Measurements from ENCODE around the gene TCF4.

DNA sequence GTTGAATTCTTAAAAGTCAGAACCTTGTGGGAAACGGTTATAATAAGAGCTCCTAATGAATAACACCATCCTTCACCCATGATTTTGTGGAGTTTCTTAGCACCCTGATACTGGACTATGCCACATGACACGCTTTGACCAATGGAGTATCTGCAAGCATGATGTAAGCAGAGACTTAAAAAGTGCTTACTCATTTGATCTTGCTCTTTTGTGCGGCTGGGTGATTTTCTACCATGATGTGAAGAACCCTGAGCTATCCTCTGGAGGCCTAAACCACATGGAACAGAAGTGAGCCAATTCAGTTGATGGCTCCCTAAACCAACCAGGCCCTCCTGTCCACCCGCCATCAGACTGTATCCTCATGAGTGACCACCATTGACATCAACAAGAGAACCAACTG lies 70.9 kb downstream of the TCF4 start:
- TF ChIP-seq NFRKB (IDR thresholded peaks at IDR 0.05) (no peak), FOXM1 (IDR thresholded peaks at IDR 0.05; ENCODE audit: borderline replicate concordance) (no peak), ARNT (IDR thresholded peaks at IDR 0.05) (no peak), FOXK2 (IDR thresholded peaks at IDR 0.05) (no peak), ZNF384 (IDR thresholded peaks at IDR 0.05) (no peak), TARDBP (IDR thresholded peaks at IDR 0.05) (no peak), ELF4 (IDR thresholded peaks at IDR 0.05) (no peak), CTBP1 (IDR thresholded peaks at IDR 0.05; ENCODE audit: borderline replicate concordance) (no peak)
- TF ChIP-seq, protein P1, sequence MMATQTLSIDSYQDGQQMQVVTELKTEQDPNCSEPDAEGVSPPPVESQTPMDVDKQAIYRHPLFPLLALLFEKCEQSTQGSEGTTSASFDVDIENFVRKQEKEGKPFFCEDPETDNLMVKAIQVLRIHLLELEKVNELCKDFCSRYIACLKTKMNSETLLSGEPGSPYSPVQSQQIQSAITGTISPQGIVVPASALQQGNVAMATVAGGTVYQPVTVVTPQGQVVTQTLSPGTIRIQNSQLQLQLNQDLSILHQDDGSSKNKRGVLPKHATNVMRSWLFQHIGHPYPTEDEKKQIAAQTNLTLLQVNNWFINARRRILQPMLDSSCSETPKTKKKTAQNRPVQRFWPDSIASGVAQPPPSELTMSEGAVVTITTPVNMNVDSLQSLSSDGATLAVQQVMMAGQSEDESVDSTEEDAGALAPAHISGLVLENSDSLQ (IDR thresholded peaks at IDR 0.05) = no peak

Measured in HEK293T (cell line).